ENCODE measurements around the gene LPIN1. TPM values are rescaled to one million over a fixed set of nuclear protein-coding genes. Genes with fewer than 3 reads are reported as not detected.

The LPIN1 gene
- total RNA-seq, 1 donor from 2014 or later, result 18.8 TPM

DNA sequence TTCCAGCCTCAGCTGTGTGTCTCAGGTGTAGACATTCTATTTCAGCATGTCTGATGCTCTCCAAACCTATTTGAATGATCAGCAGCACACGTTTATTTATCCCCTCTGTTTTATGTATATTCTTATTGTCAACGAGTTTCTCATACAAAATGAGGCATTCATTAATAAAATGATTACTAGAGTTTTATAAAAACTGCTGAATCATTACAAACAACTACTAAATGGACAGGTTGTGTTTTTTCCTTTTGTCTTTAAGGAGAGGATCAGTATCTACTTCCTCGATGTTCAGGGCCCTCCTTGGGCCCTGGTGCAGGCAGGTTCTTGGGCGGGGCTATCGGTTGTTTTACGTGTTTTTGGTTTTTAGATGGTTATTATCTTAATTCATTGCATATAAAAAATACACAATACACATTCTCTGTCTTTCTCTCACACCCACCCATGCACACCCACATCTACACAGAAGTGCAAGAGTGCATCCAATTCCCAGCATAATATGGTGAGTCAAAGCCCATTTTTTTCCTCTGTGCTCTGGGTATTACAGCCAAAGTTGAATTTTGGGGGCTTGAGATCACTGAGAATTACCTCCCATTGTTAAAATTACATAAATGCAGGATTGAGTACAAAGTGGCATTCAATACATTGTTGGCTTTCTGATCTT lies 24.2 kb downstream of the LPIN1 start:
- Histone ChIP-seq H3K27me3 (ENCODE audit: control insufficient read depth in 3 of 3, insufficient read depth in 3 of 3, low read length in 3 of 3) (no peaks in the 10 kb centered on the region), H3K36me3 (ENCODE audit: control insufficient read depth in 3 of 3, insufficient read depth in 3 of 3, low read length in 3 of 3) (peaks cover 47 to 66% (median 48%) of the 10 kb centered on the region in 3 donors)

DNA sequence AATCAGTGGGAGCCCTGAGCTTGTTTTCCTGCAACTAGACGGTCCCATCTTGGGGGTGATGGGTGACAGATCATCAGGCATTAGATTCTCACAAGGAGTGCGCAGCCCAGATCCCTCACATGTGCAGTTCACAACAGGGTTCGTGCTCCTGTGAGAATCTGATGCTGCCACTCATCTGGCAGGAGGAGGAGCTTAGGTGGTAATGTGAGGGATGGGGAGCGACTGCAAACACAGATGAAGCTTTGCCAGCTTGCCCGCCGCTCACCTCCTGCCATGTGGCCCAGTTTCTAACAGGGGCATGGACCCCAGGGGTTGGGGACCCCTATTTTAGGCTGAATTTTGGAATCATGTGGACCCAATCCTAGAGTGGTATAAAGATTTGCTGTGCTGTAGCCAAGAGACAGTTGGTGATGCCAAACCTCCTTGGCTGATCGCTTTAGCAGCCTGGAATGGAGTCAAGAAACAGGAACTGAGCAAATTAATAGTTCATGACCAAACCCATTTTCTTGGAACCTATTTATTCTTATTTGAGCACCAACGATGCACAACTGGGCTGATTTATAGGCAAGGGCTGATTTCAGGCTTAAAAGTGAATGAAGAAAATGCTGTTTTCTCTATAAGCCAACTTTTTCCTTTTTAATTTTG lies 25.7 kb downstream of the LPIN1 start:
- Histone ChIP-seq H3K27me3 (ENCODE audit: control insufficient read depth in 3 of 3, insufficient read depth in 3 of 3, low read length in 3 of 3) (no peaks in the 10 kb centered on the region), H3K9me3 (ENCODE audit: control insufficient read depth in 3 of 3, low read length in 3 of 3) (no peaks in the 10 kb centered on the region), H3K36me3 (ENCODE audit: control insufficient read depth in 3 of 3, insufficient read depth in 3 of 3, low read length in 3 of 3) (peaks cover 37 to 52% (median 37%) of the 10 kb centered on the region in 3 donors), H3K4me3 (ENCODE audit: low read length in 3 of 3) (no peak overlapping the region), H3K27ac (ENCODE audit: low read depth, low read length) (no peak overlapping the region), H3K4me1 (ENCODE audit: control insufficient read depth in 3 of 3, insufficient read depth in 3 of 3, low read length in 3 of 3) (peaks cover 0 to 24% (median 19%) of the 10 kb centered on the region in 3 donors), H3K9ac (ENCODE audit: low read depth in 1 of 3, low read length in 3 of 3) (no peak overlapping the region)

More for the DNA sequence above, 24.2 kb downstream of the LPIN1 start:
- H3K27ac ChIP-seq (ENCODE audit: low read depth, low read length), result no peak overlapping the region
- peaks cover 0 to 20% (median 16%) of the 10 kb centered on the region in 3 donors for H3K4me1 ChIP-seq (ENCODE audit: control insufficient read depth in 3 of 3, insufficient read depth in 3 of 3, low read length in 3 of 3)
- no peak overlapping the region for H3K4me3 ChIP-seq (ENCODE audit: low read length in 3 of 3)
- H3K9me3 ChIP-seq (ENCODE audit: control insufficient read depth in 3 of 3, low read length in 3 of 3), result no peaks in the 10 kb centered on the region
- H3K9ac ChIP-seq (ENCODE audit: low read depth in 1 of 3, low read length in 3 of 3), result no peak overlapping the region

DNA sequence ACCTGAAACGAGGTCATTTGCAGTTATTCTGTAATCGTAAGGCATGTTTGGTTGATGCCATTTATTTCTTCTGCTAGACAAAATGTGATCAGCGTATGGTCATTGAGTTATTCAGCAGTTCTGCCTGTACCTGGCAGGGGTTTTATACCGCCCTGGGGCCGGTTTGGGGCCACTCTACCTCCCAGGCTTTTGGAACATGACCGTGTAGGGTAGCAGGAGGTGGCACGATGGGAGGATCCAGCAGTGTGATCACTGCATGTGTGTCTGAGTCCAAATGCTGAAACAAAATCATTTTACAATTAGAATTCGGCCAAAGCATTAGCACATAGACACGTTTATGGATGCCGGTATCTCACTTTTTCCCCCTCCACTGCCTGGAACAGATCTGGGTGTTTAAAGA lies 26.7 kb downstream of the LPIN1 start:
- Histone ChIP-seq H3K27me3 (ENCODE audit: control insufficient read depth in 3 of 3, insufficient read depth in 3 of 3, low read length in 3 of 3) (no peaks in the 10 kb centered on the region), H3K9me3 (ENCODE audit: control insufficient read depth in 3 of 3, low read length in 3 of 3) (no peaks in the 10 kb centered on the region), H3K4me1 (ENCODE audit: control insufficient read depth in 3 of 3, insufficient read depth in 3 of 3, low read length in 3 of 3) (peaks cover 1 to 31% (median 29%) of the 10 kb centered on the region in 3 donors), H3K9ac (ENCODE audit: low read depth in 1 of 3, low read length in 3 of 3) (no peak overlapping the region), H3K27ac (ENCODE audit: low read depth, low read length) (no peak overlapping the region), H3K4me3 (ENCODE audit: low read length in 3 of 3) (no peak overlapping the region), H3K36me3 (ENCODE audit: control insufficient read depth in 3 of 3, insufficient read depth in 3 of 3, low read length in 3 of 3) (peaks cover 30 to 47% (median 34%) of the 10 kb centered on the region in 3 donors)

DNA sequence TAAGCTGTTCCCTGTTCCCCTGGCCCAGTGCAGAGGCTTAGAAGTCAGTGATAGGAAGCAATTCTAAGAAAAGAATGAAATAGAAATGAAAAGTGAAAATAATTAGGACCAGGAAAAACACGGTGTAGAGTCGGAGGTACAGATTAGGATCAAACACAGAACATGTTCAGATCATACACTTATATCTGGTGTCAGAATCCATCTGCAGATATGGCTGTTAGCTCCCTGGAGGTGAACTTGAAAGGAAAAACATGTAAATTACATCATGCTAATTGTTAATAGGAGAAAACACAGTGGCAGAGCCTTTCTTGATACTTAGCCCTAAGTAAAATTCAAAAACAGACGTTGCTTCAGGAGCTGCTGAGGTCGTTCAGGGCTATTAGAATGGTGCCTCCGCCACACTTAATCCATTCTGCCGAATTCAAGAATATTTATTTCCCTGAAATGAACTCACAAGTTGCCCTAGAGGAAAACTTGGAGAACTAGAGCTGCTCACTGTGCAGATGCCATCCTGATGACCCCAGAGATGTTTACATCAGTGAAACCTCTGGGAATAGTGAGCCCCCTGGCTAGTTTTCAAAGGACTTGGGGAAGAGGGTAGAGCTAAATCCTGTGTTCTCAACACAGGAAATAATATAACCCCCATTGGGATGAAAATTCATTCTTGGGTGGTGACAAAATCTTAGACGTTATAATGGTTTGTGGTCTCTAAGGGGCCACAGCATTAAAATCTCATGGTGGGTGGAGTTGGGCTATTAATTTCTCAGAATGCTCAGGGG lies 27.5 kb downstream of the LPIN1 start:
- H3K36me3 ChIP-seq (ENCODE audit: control insufficient read depth in 3 of 3, insufficient read depth in 3 of 3, low read length in 3 of 3), result peaks cover 28 to 45% (median 34%) of the 10 kb centered on the region in 3 donors
- H3K9me3 ChIP-seq (ENCODE audit: control insufficient read depth in 3 of 3, low read length in 3 of 3), result no peaks in the 10 kb centered on the region
- no peaks in the 10 kb centered on the region for H3K27me3 ChIP-seq (ENCODE audit: control insufficient read depth in 3 of 3, insufficient read depth in 3 of 3, low read length in 3 of 3)
- no peak overlapping the region for H3K27ac ChIP-seq (ENCODE audit: low read depth, low read length)
- H3K9ac ChIP-seq (ENCODE audit: low read depth in 1 of 3, low read length in 3 of 3), result peak overlapping the region in 1 of 3 donors; percentile 47
- peaks cover 5 to 39% (median 35%) of the 10 kb centered on the region in 3 donors for H3K4me1 ChIP-seq (ENCODE audit: control insufficient read depth in 3 of 3, insufficient read depth in 3 of 3, low read length in 3 of 3)
- no peak overlapping the region for H3K4me3 ChIP-seq (ENCODE audit: low read length in 3 of 3)

DNA sequence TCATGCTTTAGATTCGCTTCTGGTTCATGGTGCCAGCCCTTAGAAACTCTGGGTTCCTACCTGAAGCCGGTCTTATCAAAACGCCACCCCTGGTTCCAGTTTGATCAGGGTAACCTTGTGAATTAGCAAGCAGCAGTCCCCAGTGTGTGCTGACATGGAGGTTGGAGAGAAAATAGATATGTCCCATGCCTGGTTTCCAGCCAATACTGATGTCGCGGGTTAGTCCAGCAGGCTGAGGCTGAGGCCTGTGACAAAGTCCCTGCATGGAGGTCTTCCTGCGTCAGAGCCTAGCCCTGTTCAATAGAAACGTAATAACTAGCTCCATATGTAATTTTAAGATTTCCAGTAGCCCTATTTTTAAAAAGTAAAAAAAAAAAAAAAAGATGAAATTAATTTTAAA lies 28.2 kb downstream of the LPIN1 start:
- Histone ChIP-seq H3K27me3 (ENCODE audit: control insufficient read depth in 3 of 3, insufficient read depth in 3 of 3, low read length in 3 of 3) (no peaks in the 10 kb centered on the region), H3K9me3 (ENCODE audit: control insufficient read depth in 3 of 3, low read length in 3 of 3) (no peaks in the 10 kb centered on the region), H3K4me3 (ENCODE audit: low read length in 3 of 3) (no peak overlapping the region), H3K27ac (ENCODE audit: low read depth, low read length) (no peak overlapping the region), H3K36me3 (ENCODE audit: control insufficient read depth in 3 of 3, insufficient read depth in 3 of 3, low read length in 3 of 3) (peaks cover 30 to 41% (median 34%) of the 10 kb centered on the region in 3 donors), H3K4me1 (ENCODE audit: control insufficient read depth in 3 of 3, insufficient read depth in 3 of 3, low read length in 3 of 3) (peaks cover 10 to 44% (median 39%) of the 10 kb centered on the region in 3 donors), H3K9ac (ENCODE audit: low read depth in 1 of 3, low read length in 3 of 3) (peak overlapping the region in 1 of 3 donors; percentile 47)

DNA sequence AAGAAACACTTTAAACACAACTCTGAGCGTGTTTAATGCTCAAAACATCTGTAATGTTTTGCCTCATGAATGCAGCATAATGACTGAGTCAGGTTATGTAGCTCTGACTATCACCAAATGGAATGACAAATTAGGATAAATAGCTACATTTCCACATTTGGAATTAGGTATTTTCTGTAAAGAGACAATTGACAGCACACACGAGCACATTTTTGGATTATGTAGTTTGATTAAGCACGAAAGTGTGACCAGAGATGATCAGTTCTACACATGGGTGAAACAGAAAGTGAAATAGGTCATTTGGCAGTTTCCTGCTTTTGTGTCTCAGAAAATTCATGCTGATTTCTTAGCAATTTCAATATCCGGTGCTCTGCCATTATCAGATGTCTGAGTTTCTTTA lies 29.0 kb downstream of the LPIN1 start:
- Histone ChIP-seq H3K4me3 (ENCODE audit: low read length in 3 of 3) (no peak overlapping the region), H3K4me1 (ENCODE audit: control insufficient read depth in 3 of 3, insufficient read depth in 3 of 3, low read length in 3 of 3) (peaks cover 11 to 48% (median 39%) of the 10 kb centered on the region in 3 donors), H3K27ac (ENCODE audit: low read depth, low read length) (no peak overlapping the region), H3K27me3 (ENCODE audit: control insufficient read depth in 3 of 3, insufficient read depth in 3 of 3, low read length in 3 of 3) (no peaks in the 10 kb centered on the region), H3K36me3 (ENCODE audit: control insufficient read depth in 3 of 3, insufficient read depth in 3 of 3, low read length in 3 of 3) (peaks cover 30 to 38% (median 36%) of the 10 kb centered on the region in 3 donors), H3K9ac (ENCODE audit: low read depth in 1 of 3, low read length in 3 of 3) (no peak overlapping the region), H3K9me3 (ENCODE audit: control insufficient read depth in 3 of 3, low read length in 3 of 3) (no peaks in the 10 kb centered on the region)

DNA sequence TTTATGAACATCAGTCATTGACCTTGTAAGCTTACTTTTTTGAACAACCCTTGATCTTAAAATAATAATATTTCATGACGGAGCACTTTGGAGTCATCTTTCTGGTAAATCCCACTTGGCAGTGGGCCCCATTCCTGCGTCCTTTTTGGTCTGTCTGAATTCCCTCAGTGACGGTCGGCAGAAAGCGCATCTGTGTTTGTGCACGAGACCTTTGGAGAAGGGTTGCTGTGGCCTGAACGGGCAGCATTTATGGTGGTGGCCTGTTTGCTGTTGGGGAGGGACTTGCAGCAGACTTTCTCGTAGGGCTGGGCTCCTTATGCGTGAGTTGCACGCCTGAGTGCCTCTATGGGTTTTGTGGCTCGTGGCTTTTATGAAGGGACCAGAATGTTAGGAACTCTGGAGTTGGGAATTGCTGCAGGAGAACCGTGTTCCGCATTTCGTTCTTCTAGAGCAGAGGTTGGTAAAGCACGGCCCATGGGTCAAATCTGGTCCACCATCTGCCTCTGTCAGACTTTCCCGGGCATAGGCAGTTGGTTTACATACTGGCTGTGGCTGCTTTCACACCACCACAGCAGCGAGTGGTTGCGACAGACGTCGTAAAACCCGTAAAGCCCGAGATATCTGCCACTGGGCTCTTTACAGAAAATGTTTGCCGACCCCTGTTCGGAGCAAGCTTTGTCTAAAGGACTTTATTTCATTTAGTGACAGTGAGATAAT lies 30.8 kb downstream of the LPIN1 start:
- no peaks in the 10 kb centered on the region for H3K9me3 ChIP-seq (ENCODE audit: control insufficient read depth in 3 of 3, low read length in 3 of 3)
- no peak overlapping the region for H3K9ac ChIP-seq (ENCODE audit: low read depth in 1 of 3, low read length in 3 of 3)
- H3K36me3 ChIP-seq (ENCODE audit: control insufficient read depth in 3 of 3, insufficient read depth in 3 of 3, low read length in 3 of 3), result peaks cover 28 to 42% (median 39%) of the 10 kb centered on the region in 3 donors
- peaks cover 11 to 46% (median 36%) of the 10 kb centered on the region in 3 donors for H3K4me1 ChIP-seq (ENCODE audit: control insufficient read depth in 3 of 3, insufficient read depth in 3 of 3, low read length in 3 of 3)
- H3K27ac ChIP-seq (ENCODE audit: low read depth, low read length), result peak overlapping the region; percentile 9
- H3K4me3 ChIP-seq (ENCODE audit: low read length in 3 of 3), result no peak overlapping the region
- no peaks in the 10 kb centered on the region for H3K27me3 ChIP-seq (ENCODE audit: control insufficient read depth in 3 of 3, insufficient read depth in 3 of 3, low read length in 3 of 3)

DNA sequence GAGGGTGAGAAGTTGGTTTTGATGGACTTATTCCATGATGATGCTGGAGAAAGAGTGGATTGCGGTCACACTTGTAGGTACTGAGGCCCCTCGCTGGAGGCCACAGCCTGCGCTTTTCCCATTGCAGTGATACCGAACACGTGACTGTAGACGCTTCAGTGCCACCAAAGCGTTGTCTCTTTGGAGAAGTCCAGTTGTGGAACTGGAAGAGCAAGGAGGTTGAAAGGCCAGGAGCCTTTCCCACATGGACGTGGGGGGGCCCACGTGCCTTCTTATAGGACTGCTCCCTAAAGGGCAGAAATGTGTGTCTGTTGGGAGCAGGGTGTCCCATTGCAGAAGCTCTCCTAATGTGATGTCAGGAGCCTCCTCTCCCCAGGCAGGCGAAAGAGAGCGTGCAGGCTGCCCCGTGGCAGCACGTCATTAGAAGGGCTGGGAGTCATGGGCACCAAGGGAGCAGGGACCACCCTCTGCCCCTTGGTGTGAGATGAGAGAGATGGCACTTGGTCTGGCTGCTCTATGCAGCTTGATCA lies 31.5 kb downstream of the LPIN1 start:
- H3K4me3 ChIP-seq (ENCODE audit: low read length in 3 of 3), result no peak overlapping the region
- H3K4me1 ChIP-seq (ENCODE audit: control insufficient read depth in 3 of 3, insufficient read depth in 3 of 3, low read length in 3 of 3), result peaks cover 11 to 45% (median 34%) of the 10 kb centered on the region in 3 donors
- peaks cover 32 to 49% (median 42%) of the 10 kb centered on the region in 3 donors for H3K36me3 ChIP-seq (ENCODE audit: control insufficient read depth in 3 of 3, insufficient read depth in 3 of 3, low read length in 3 of 3)
- no peak overlapping the region for H3K9ac ChIP-seq (ENCODE audit: low read depth in 1 of 3, low read length in 3 of 3)
- no peaks in the 10 kb centered on the region for H3K9me3 ChIP-seq (ENCODE audit: control insufficient read depth in 3 of 3, low read length in 3 of 3)
- no peak overlapping the region for H3K27ac ChIP-seq (ENCODE audit: low read depth, low read length)
- no peaks in the 10 kb centered on the region for H3K27me3 ChIP-seq (ENCODE audit: control insufficient read depth in 3 of 3, insufficient read depth in 3 of 3, low read length in 3 of 3)

DNA sequence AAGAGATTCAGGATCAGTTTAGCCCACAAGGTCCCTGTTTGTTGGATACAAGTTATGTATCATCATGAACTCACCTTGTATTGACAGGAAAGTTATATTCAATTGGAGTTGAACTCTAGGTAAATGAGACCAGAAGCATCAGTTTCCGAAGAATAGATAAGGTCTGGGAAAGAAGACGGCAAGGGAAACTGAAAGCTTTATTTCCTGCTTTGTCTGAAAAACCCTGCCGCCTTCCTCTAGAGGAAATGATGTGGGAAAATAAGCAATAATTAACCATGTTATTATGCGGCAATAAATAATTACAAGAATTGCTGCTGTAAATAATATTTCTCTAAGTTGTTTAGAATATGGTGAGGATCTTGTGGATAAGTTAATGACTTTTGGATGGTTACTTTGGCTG lies 32.0 kb downstream of the LPIN1 start:
- no peaks in the 10 kb centered on the region for H3K27me3 ChIP-seq (ENCODE audit: control insufficient read depth in 3 of 3, insufficient read depth in 3 of 3, low read length in 3 of 3)
- no peaks in the 10 kb centered on the region for H3K9me3 ChIP-seq (ENCODE audit: control insufficient read depth in 3 of 3, low read length in 3 of 3)
- H3K4me3 ChIP-seq (ENCODE audit: low read length in 3 of 3), result no peak overlapping the region
- H3K9ac ChIP-seq (ENCODE audit: low read depth in 1 of 3, low read length in 3 of 3), result no peak overlapping the region
- peaks cover 34 to 49% (median 42%) of the 10 kb centered on the region in 3 donors for H3K36me3 ChIP-seq (ENCODE audit: control insufficient read depth in 3 of 3, insufficient read depth in 3 of 3, low read length in 3 of 3)
- H3K4me1 ChIP-seq (ENCODE audit: control insufficient read depth in 3 of 3, insufficient read depth in 3 of 3, low read length in 3 of 3), result peaks cover 11 to 45% (median 34%) of the 10 kb centered on the region in 3 donors
- no peak overlapping the region for H3K27ac ChIP-seq (ENCODE audit: low read depth, low read length)
